Keratinocyte (primary cell): ENCODE results near the gene ATG9B.

Source experiments
- CTCF ChIP-seq, 3 experiments: IDR thresholded peaks in 1 of 3; conservative IDR thresholded peaks in 1 of 3; optimal IDR thresholded peaks in 1 of 3; 2 replicates in 2 of 3; 3 replicates in 1 of 3; pipeline versions ENCODE3 to v1.5.1; 2011; ENCODE audit warnings: low read length in 3 of 3, mild to moderate bottlenecking in 3 of 3, moderate library complexity in 2 of 3, control low read depth in 1 of 3, inconsistent platforms in 1 of 3; ENCODE audit not compliant: insufficient read depth in 2 of 3; ENCODE audit errors: extremely low read depth in 1 of 3
- EZH2 ChIP-seq: IDR thresholded peaks from one replicate; pipeline ENCODE4 v1.6.1; 2012; ENCODE audit warnings: inconsistent platforms, mild to moderate bottlenecking, low read length, moderate library complexity

GRCh38 chr7:150968056-150968733 is 56.1 kb downstream of the ATG9B start:
- no peak for TF ChIP-seq CTCF (optimal IDR thresholded peaks at IDR 0.05 in 1 of 3, IDR thresholded peaks at IDR 0.05 in 1 of 3, conservative IDR thresholded peaks at IDR 0.05 in 1 of 3; ENCODE audit: extremely low read depth in 1 of 3, insufficient read depth in 2 of 3, low read length in 3 of 3)
- TF ChIP-seq EZH2, result no peak
